NCI-H187 treated with DMSO at 0.1 percent for 48 hours (cell line): ENCODE results near the gene LCTL.
"Not testable (repeated sequence)": the region's sequence is repeated elsewhere in the genome, so short reads cannot be mapped to it uniquely, and the experiment has no call there.

Source experiments
- DNase-seq: peaks from one replicate; lab custom pipeline; 2025; lab: John Stamatoyannopoulos, UW

The LCTL gene

GRCh38 chr15:66591322-66591862 lies 25.6 kb upstream of the LCTL start:
- no peak for DNase-seq

- DNase-seq, result no peak
These were observed 24.6 kb upstream of the LCTL start for GRCh38 chr15:66590435-66590834.

- DNase-seq, result not testable (repeated sequence)
These were observed 23.6 kb upstream of the LCTL start for GRCh38 chr15:66589429-66589828.

GRCh38 chr15:66588971-66589370 lies 23.2 kb upstream of the LCTL start:
- no peak for DNase-seq

- DNase-seq, result no peak
These were observed 22.7 kb upstream of the LCTL start for GRCh38 chr15:66588537-66588936.

GRCh38 chr15:66587749-66588148 lies 22.0 kb upstream of the LCTL start:
- no peak for DNase-seq

GRCh38 chr15:66587020-66587419 lies 21.2 kb upstream of the LCTL start:
- DNase-seq, result no peak

- DNase-seq, result no peak
These were observed 20.6 kb upstream of the LCTL start for GRCh38 chr15:66586155-66586976.

- no peak for DNase-seq
These were observed 16.3 kb upstream of the LCTL start for GRCh38 chr15:66581972-66582537.

GRCh38 chr15:66580643-66581042 lies 14.8 kb upstream of the LCTL start:
- DNase-seq, result no peak

GRCh38 chr15:66578286-66578875 lies 12.6 kb upstream of the LCTL start:
- DNase-seq, result no peak

- no peak for DNase-seq
These were observed 8.8 kb upstream of the LCTL start for GRCh38 chr15:66574596-66574950.

- no peak for DNase-seq
These were observed 8.2 kb upstream of the LCTL start for GRCh38 chr15:66573719-66574595.

GRCh38 chr15:66573348-66573718 lies 7.5 kb upstream of the LCTL start:
- DNase-seq, result no peak

GRCh38 chr15:66572146-66572545 lies 6.3 kb upstream of the LCTL start:
- no peak for DNase-seq

GRCh38 chr15:66570842-66571478 lies 5.2 kb upstream of the LCTL start:
- no peak for DNase-seq

- DNase-seq, result no peak
These were observed 4.5 kb upstream of the LCTL start for GRCh38 chr15:66570327-66570726.

- DNase-seq, result no peak
These were observed 3.8 kb upstream of the LCTL start for GRCh38 chr15:66569461-66570137.

GRCh38 chr15:66567897-66568296 lies 2.1 kb upstream of the LCTL start:
- DNase-seq, result no peak

- no peak for DNase-seq
These were observed 1.2 kb upstream of the LCTL start for GRCh38 chr15:66566963-66567531.

- DNase-seq, result no peak
These were observed 607 bp downstream of the LCTL start for GRCh38 chr15:66565141-66565641.
